Endodermal cell (in vitro differentiated cells): ENCODE results near the gene STX8. TPM values are rescaled to one million over a fixed set of nuclear protein-coding genes. Genes with fewer than 3 reads are reported as not detected.

Source experiments
- DNase-seq: peaks from one replicate; pipeline ENCODE4 v3.0.0-alpha.2; 2017
- H3K27ac ChIP-seq: 2 replicates; pipeline ENCODE4 v1.5.1; 2013; ENCODE audit warnings: mild to moderate bottlenecking, low read depth, low read length, moderate library complexity
- H3K27me3 ChIP-seq: 2 replicates; pipeline ENCODE4 v1.6.1; 2013; ENCODE audit warnings: mild to moderate bottlenecking, low read length, moderate library complexity; ENCODE audit not compliant: insufficient read depth, control insufficient read depth, poor library complexity, severe bottlenecking
- H3K36me3 ChIP-seq: 2 replicates; pipeline ENCODE4 v1.7.0; 2013; ENCODE audit warnings: mild to moderate bottlenecking, low read length, moderate library complexity; ENCODE audit not compliant: control insufficient read depth, insufficient read depth
- H3K4me1 ChIP-seq: one replicate; pipeline ENCODE4 v1.7.0; 2013; ENCODE audit warnings: low read length; ENCODE audit not compliant: control insufficient read depth, insufficient read depth
- H3K4me3 ChIP-seq: 2 replicates; pipeline ENCODE4 v1.5.1; 2013; ENCODE audit warnings: mild to moderate bottlenecking, low read length, moderate library complexity
- H3K9ac ChIP-seq: 2 replicates; pipeline ENCODE4 v1.6.1; 2013; ENCODE audit warnings: mild to moderate bottlenecking, low read length, moderate library complexity; ENCODE audit not compliant: poor library complexity, severe bottlenecking; ENCODE audit errors: extremely low read depth
- H3K9me3 ChIP-seq: 2 replicates; pipeline ENCODE4 v1.6.1; 2013; ENCODE audit warnings: mild to moderate bottlenecking, low read length, moderate library complexity; ENCODE audit not compliant: control insufficient read depth
- H3K27ac Mint-ChIP-seq: 2 replicates; pipeline ENCODE4 v1.8.0; 2020; ENCODE audit warnings: mixed read lengths
- H3K27me3 Mint-ChIP-seq: 2 replicates; pipeline ENCODE4 v1.8.0; 2021; ENCODE audit warnings: mild to moderate bottlenecking, mixed read lengths; ENCODE audit not compliant: insufficient read depth
- H3K36me3 Mint-ChIP-seq: 2 replicates; pipeline ENCODE4 v1.8.0; 2020; ENCODE audit warnings: low read depth, mixed read lengths
- H3K4me1 Mint-ChIP-seq: 2 replicates; pipeline ENCODE4 v1.8.0; 2020; ENCODE audit warnings: mixed read lengths
- H3K4me3 Mint-ChIP-seq: 2 replicates; pipeline ENCODE4 v1.8.0; 2020; ENCODE audit warnings: mild to moderate bottlenecking, moderate library complexity, mixed read lengths
- H3K9me3 Mint-ChIP-seq: 2 replicates; pipeline ENCODE4 v1.8.0; 2020; ENCODE audit warnings: mild to moderate bottlenecking, mixed read lengths
- CTCF ChIP-seq: fragments of 200-600 bp; sonication (generic); conservative IDR thresholded peaks from 2 replicates; pipeline ENCODE4 v1.5.0; 2021; ENCODE audit warnings: antibody characterized with exemption, mild to moderate bottlenecking
- whole genome bisulfite sequencing, 2 experiments: methylation state at CpG; one replicate each; pipeline versions ENCODE4 v1.1.5 to v1.1.7; 2013; ENCODE audit warnings: missing lambda C conversion rate in 2 of 2, mixed read lengths in 1 of 2; ENCODE audit not compliant: insufficient coverage in 1 of 2, insufficient read length in 1 of 2; 5-methylcytosine and 5-hydroxymethylcytosine counted together
- total RNA-seq, 2 donors: library from RNA; stranded (reverse); fragmentation: NEBNext Ultra II Directional in 1 of 2; extraction: Animal tissue kit (Norgen Biotek cat#: 25700) in 1 of 2; gene quantifications; 2 replicates in 1 of 2; 3 replicates in 1 of 2; pipeline ENCODE4 v1.2.1, GENCODE V29; 2021

The STX8 gene
- total RNA-seq, 2 donors from 2014 or later, result 82.5 to 98.2 TPM

GRCh38 chr17:9256751-9257629 lies 318.6 kb downstream of the STX8 start:
- peaks cover 46% of the 10 kb centered on the region for H3K4me1 Mint-ChIP-seq

GRCh38 chr17:9256361-9256750 lies 319.3 kb downstream of the STX8 start:
- H3K9me3 ChIP-seq, result no peaks in the 10 kb centered on the region
- no peak for TF ChIP-seq CTCF
- H3K4me3 Mint-ChIP-seq, result no peak overlapping the region
- 90 to 98% methylated on average over 4 to 6 of the region's 6 CpGs for WGBS, 2 experiments
- no peaks in the 10 kb centered on the region for H3K27me3 Mint-ChIP-seq
- H3K4me1 Mint-ChIP-seq, result peaks cover 40% of the 10 kb centered on the region
- no peak for DNase-seq
- H3K27ac ChIP-seq, result no peak overlapping the region
- H3K9ac ChIP-seq, result no peak overlapping the region
- no peak overlapping the region for H3K27ac Mint-ChIP-seq
- H3K9me3 Mint-ChIP-seq, result no peaks in the 10 kb centered on the region
- H3K27me3 ChIP-seq, result no peaks in the 10 kb centered on the region
- H3K4me3 ChIP-seq, result no peak overlapping the region
- H3K36me3 Mint-ChIP-seq, result no peaks in the 10 kb centered on the region
- H3K36me3 ChIP-seq, result no peaks in the 10 kb centered on the region
- peaks cover 16% of the 10 kb centered on the region for H3K4me1 ChIP-seq

More at GRCh38 chr17:9256751-9257629, 318.6 kb downstream of the STX8 start:
- Histone ChIP-seq H3K27ac (no peak overlapping the region), H3K27me3 (no peaks in the 10 kb centered on the region), H3K4me1 (peaks cover 22% of the 10 kb centered on the region), H3K36me3 (no peaks in the 10 kb centered on the region), H3K9me3 (no peaks in the 10 kb centered on the region), H3K9ac (no peak overlapping the region), H3K4me3 (no peak overlapping the region)
- WGBS, 2 experiments, result 85 to 87% methylated on average over 14 to 19 of the region's 19 CpGs
- Mint-ChIP-seq H3K27me3 (no peaks in the 10 kb centered on the region), H3K27ac (no peak overlapping the region), H3K4me3 (no peak overlapping the region), H3K9me3 (no peaks in the 10 kb centered on the region), H3K36me3 (no peaks in the 10 kb centered on the region)
- DNase-seq, result no peak
- TF ChIP-seq CTCF, result no peak

- no peaks in the 10 kb centered on the region for H3K36me3 ChIP-seq
- H3K27ac ChIP-seq, result no peak overlapping the region
- no peaks in the 10 kb centered on the region for H3K9me3 Mint-ChIP-seq
- peak; percentile 37 for TF ChIP-seq CTCF
- peaks cover 11% of the 10 kb centered on the region for H3K4me1 ChIP-seq
- H3K27me3 ChIP-seq, result no peaks in the 10 kb centered on the region
- H3K9me3 ChIP-seq, result no peaks in the 10 kb centered on the region
- no peaks in the 10 kb centered on the region for H3K27me3 Mint-ChIP-seq
- no peaks in the 10 kb centered on the region for H3K36me3 Mint-ChIP-seq
- WGBS, 2 experiments, result 50 to 76% methylated on average over 2 to 6 of the region's 6 CpGs
- H3K27ac Mint-ChIP-seq, result no peak overlapping the region
- H3K4me3 ChIP-seq, result no peak overlapping the region
- DNase-seq, result no peak
- H3K4me1 Mint-ChIP-seq, result peaks cover 35% of the 10 kb centered on the region
- H3K4me3 Mint-ChIP-seq, result no peak overlapping the region
- H3K9ac ChIP-seq, result no peak overlapping the region
These were observed 319.8 kb downstream of the STX8 start for GRCh38 chr17:9255833-9256232.
